Stomach (tissue), 4 donors: ENCODE results near the gene SPATA31D3.

Source experiments
- EP300 ChIP-seq: sonication (generic); formaldehyde crosslinking; IDR thresholded peaks from one replicate; pipeline ENCODE4 v1.6.1; 2017; ENCODE audit warnings: antibody characterized with exemption
- POLR2A ChIP-seq, 4 donors: fragments of 450-650 bp; IDR thresholded peaks; one replicate each; pipeline ENCODE4 v1.6.1; 2016; ENCODE audit warnings: antibody characterized with exemption in 4 of 4, control low read depth in 2 of 4, mild to moderate bottlenecking in 1 of 4, moderate library complexity in 1 of 4
- TF ChIP-seq, protein P1 (sequence below), 7 experiments: fragments of 450-650 bp in 4 of 7; fragments of 200-600 bp in 3 of 7; sonication (generic) in 3 of 7; IDR thresholded peaks; one replicate each; pipeline ENCODE4 v1.5.1; 2016 to 2019; ENCODE audit warnings: antibody characterized with exemption in 7 of 7, control low read depth in 2 of 7, mild to moderate bottlenecking in 1 of 7

DNA sequence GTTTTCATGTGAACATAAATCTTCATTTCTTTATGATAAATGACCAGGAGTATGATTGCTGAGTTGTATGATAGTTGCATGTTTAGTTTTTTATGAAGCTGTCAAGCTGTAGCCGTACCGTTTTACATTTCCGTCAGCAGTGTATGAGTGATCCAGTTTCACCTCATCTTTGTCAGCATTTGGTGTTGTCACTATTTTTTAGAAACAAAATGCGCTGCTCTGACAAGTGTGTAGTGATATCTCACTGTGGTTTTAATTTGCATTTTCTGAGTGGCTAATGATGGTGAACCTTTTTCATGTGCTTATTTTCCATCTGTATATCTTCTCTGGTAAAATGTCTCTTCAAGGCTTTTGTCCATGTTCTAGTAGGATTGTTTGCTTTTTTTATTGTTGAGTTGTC is 38.6 kb downstream of the SPATA31D3 start:
- TF ChIP-seq EP300 = no peak
- TF ChIP-seq POLR2A (IDR thresholded peaks at IDR 0.05) = no peak
- TF ChIP-seq, protein P1, sequence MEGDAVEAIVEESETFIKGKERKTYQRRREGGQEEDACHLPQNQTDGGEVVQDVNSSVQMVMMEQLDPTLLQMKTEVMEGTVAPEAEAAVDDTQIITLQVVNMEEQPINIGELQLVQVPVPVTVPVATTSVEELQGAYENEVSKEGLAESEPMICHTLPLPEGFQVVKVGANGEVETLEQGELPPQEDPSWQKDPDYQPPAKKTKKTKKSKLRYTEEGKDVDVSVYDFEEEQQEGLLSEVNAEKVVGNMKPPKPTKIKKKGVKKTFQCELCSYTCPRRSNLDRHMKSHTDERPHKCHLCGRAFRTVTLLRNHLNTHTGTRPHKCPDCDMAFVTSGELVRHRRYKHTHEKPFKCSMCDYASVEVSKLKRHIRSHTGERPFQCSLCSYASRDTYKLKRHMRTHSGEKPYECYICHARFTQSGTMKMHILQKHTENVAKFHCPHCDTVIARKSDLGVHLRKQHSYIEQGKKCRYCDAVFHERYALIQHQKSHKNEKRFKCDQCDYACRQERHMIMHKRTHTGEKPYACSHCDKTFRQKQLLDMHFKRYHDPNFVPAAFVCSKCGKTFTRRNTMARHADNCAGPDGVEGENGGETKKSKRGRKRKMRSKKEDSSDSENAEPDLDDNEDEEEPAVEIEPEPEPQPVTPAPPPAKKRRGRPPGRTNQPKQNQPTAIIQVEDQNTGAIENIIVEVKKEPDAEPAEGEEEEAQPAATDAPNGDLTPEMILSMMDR (IDR thresholded peaks at IDR 0.05) = no peak
